GM10248 (cell line): ENCODE results near the gene TESPA1.

Source experiments
- CTCF ChIA-PET: fragments of 300-600 bp; sonication (Branson Sonifier 250); formaldehyde crosslinking; extraction: SDS; loops from one replicate; lab custom pipeline; 2021; ENCODE audit warnings: antibody characterized with exemption; lab: Yijun Ruan, JAX
- POLR2A ChIA-PET: fragments of 350-650 bp; sonication (Branson Sonifier 250); formaldehyde crosslinking; extraction: SDS; loops from one replicate; lab custom pipeline; 2020; ENCODE audit warnings: antibody characterized with exemption; lab: Yijun Ruan, JAX
- DNase-seq: peaks from one replicate; pipeline ENCODE4 v3.0.0; 2012; ENCODE audit errors: extremely low spot score
- TF ChIP-seq, protein P1 (sequence below): IDR thresholded peaks from 2 replicates; pipeline ENCODE4 v1.5.1; 2012; ENCODE audit warnings: mild to moderate bottlenecking, low read depth; ENCODE audit errors: extremely low read depth, missing control alignments, control extremely low read depth

The TESPA1 gene

DNA sequence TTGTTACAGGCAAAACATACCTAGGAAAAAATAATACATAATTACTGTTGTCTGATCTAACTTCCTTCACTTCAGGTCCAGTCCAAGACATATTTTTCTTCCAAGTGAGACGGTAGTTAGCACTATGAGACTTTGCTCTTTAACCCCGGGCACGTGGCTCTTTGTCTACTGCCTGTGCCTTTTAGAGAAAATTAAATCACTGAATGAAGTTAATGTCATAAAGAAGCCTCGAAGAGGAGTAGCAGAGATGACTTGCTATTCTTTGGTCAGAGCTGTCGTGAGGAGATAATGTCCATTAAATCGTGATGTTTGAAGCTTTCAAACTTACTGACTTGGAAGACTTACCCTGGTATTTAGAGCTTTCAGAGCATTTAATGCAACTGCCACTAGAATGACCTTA, 8.7 kb downstream of the TESPA1 start:
- CTCF ChIA-PET: interaction anchor here (1.0 to 4.0 kb wide), 11 partner anchors 8 to 274 kb away, joined by 3 to 27 read pairs (median 4); no protein-coding TSS in a partner anchor
- POLR2A ChIA-PET: no interaction called here
- TF ChIP-seq, protein P1, sequence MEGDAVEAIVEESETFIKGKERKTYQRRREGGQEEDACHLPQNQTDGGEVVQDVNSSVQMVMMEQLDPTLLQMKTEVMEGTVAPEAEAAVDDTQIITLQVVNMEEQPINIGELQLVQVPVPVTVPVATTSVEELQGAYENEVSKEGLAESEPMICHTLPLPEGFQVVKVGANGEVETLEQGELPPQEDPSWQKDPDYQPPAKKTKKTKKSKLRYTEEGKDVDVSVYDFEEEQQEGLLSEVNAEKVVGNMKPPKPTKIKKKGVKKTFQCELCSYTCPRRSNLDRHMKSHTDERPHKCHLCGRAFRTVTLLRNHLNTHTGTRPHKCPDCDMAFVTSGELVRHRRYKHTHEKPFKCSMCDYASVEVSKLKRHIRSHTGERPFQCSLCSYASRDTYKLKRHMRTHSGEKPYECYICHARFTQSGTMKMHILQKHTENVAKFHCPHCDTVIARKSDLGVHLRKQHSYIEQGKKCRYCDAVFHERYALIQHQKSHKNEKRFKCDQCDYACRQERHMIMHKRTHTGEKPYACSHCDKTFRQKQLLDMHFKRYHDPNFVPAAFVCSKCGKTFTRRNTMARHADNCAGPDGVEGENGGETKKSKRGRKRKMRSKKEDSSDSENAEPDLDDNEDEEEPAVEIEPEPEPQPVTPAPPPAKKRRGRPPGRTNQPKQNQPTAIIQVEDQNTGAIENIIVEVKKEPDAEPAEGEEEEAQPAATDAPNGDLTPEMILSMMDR: no peak

DNA sequence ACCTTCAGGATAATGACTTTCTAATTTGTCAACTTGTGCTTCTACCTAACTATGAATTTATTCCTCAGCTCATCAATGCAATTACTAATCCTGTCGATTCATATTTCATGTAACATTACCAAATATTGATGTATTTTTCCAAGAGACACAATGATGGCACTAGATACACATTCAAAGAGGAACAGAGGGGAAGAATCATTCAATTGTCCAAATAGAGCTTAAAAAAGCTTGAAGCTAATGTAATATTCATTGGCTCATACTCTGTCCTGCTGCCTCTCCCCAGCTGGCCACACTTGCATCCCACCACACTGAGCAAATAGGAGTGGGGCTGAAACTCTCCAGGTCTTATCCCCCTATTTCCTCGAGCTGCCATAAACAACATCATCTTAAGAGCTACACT, 9.3 kb downstream of the TESPA1 start:
- CTCF ChIA-PET: interaction anchor here (1.0 to 4.0 kb wide), 9 partner anchors 8 to 273 kb away, joined by 3 to 27 read pairs (median 4); no protein-coding TSS in a partner anchor
- POLR2A ChIA-PET: no interaction called here
- TF ChIP-seq, protein P1: no peak
- no peak for DNase-seq

More for the DNA sequence above, 8.7 kb downstream of the TESPA1 start:
- DNase-seq: no peak

DNA sequence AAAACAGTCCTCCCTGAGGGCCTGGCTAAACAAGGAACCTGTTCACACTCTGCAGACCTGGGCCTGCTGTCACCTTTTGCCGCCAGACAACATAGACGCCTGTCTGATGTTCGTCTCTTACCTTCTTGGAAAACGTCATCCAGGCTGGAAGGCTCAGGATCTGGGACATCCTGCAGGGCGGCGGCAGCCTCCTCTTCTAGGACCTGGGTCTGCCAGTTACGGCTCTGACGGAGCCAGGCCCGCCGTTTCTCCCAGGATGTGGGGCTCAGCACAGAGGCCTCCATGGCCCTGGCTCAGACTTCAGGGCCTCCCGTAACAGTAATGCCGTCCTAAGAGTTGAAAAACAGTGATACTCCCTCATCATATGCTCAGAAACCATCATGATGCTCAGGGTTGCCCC, 10.3 kb downstream of the TESPA1 start:
- CTCF ChIA-PET: interaction anchor here (1.2 to 4.0 kb wide), 5 partner anchors 8 to 98 kb away, joined by 3 to 27 read pairs (median 6); no protein-coding TSS in a partner anchor
- no peak for DNase-seq
- POLR2A ChIA-PET: no interaction called here
- TF ChIP-seq, protein P1: no peak

DNA sequence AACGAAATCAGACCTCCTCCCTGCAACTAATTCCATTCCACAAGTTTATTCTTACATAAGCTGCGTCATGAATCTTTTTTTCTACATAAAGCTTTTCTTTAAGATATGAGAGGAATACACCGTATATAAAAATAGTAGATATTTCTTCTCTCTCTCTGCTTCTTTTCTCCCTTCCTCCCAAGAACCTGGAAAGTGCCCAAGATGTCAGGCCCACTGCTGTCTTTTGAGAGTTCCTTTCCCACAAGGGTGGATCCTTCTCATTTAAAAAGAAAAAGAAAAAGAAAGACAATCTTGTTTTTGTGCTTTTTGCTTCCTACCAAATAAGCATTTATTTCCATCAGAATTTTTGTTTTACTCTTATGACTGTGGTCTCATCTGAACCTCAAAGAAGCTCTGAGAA, 11.0 kb downstream of the TESPA1 start:
- TF ChIP-seq, protein P1: no peak
- no peak for DNase-seq
- ChIA-PET CTCF (interaction anchor here (1.2 to 6.3 kb wide), 5 partner anchors 9 to 119 kb away, joined by 3 to 59 read pairs (median 6); partner anchors contain the start of gene MUCL1), POLR2A (no interaction called here)

DNA sequence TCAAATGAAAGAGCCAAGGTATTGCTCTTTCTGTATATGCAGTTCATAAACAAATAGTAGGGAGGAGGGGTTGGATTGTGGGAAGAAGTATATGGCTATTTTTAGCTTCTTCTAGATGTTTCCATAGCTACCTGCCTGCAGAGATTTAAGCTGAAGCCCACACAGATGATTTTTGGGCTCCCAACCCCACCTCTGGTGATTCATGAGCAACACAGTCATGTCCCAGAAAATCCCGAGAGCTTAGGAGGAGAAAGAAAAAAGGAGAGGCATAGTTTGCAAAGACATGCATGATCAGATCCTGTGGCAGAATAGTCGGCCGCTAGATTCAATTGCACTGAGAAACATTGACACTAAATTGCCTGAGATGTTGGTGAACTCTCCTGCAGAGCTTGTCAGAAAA, 13.8 kb downstream of the TESPA1 start:
- CTCF ChIA-PET: interaction anchor here (1.1 to 6.3 kb wide), 5 partner anchors 9 to 221 kb away, joined by 3 to 59 read pairs (median 4); no protein-coding TSS in a partner anchor
- TF ChIP-seq, protein P1: no peak
- DNase-seq: no peak
- POLR2A ChIA-PET: no interaction called here

DNA sequence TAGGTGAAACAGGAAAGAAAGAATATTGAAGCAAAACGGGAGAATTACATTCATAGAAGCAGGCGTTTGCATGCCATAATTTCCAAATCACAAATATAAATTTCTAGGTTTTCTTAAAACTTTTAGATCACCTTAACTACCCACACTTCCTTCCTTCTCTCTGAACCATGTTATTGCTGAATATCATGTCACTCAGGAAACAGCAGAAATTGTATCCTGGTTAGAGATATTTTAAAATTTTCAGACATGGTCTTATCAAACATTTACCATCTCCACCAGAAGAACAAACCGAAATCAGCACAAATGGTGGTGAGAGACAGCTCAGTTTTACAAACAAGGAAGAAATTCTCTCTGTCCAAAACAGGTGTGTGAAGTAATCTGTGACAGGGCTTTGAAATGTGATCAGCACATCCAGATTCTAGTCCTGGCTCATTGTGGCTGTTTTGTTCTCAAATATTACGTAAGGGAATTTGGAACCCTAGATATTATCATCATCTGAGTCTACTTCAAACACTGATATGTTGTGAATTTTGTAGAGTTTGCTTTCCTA, 16.3 kb downstream of the TESPA1 start:
- TF ChIP-seq, protein P1: no peak
- DNase-seq: no peak
- ChIA-PET POLR2A (no interaction called here), CTCF (interaction anchor here (0.6 to 6.3 kb wide), 8 partner anchors 8 to 219 kb away, joined by 3 to 59 read pairs (median 4); no protein-coding TSS in a partner anchor)
